Stimulated activated CD8-positive, alpha-beta memory T cell treated with anti-CD3 and anti-CD28 coated beads, Interleukin-4, amount 100 ng/mL, for 24 hours (primary cell): ENCODE results near the gene BPIFB2.

Source experiments
- DNase-seq: peaks from one replicate; pipeline ENCODE4 v3.0.0-alpha.2; 2020; ENCODE audit warnings: low read depth

BPIFB2 gene

DNA sequence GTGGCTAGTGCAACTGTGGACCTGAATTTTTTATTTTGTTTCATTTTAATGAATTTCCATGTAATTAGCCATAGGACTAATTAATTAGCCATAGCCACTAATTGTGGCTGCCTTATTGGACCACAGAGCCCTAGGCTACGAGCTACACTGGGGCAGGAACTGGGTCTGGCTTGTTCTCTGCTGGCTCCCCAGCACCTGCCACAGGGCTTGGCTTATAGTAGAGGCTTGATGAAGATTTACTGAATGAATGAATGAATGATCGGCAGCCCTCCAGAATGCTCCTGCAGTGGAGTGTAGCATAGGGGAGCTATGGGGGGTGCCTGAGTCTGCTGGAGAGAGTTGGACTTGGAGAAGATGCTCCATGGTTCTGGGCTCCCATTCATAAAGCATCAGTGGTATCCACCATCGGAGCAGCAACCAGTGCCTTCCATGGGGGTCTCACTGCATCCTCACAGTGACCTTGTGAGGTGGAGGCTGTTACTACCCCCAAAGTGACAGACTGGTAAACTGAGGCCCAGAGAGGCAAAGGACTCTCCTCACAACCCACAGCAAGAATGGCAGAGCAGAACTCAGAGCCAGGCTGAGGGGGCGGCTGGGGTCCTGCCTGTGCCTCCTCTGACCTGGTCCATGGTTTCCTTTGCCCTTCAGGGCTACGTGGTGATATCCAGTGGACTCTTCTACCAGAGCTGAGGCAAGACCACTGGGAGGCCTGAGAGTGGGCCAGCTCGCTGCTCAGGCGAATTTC lies 15.4 kb downstream of the BPIFB2 start:
- no peak for DNase-seq

DNA sequence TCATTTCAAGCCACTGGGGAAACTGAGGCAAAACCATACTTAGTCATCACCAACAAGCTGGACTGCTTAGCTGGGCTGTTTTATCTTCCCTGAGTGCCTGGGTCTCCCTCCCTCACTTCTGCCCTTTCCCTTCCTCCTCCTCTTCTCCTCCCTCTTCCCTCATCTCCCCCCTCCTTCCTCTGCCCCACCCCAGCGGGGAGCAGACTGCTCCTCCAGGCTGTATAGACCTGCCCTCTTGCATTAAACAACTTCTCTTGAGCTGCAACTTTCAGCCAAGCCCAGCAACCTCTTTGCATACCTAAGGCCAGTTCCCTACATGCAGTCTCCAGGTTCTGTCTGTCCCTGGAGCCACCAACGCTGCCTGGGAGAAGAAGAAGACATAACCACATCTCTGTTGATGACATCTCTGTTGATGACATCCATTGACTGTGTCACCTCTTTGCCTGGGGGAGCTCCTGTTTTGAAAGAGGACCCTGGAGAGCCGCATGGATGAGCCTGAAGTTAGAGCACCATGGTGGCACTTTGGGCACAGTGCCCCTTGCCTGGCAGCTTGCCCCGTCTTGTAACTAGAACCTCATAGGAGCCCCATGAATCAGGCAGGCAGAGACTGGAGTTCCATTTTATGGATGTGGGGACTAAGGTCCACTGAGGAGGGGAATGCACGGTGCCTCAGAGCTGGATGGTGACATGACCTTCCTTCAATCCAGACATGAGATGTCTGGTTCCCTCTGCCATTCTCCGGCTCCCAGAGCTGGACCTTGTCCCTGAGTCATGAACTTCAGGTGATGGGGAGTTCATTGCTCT lies 16.1 kb downstream of the BPIFB2 start:
- DNase-seq = no peak

DNA sequence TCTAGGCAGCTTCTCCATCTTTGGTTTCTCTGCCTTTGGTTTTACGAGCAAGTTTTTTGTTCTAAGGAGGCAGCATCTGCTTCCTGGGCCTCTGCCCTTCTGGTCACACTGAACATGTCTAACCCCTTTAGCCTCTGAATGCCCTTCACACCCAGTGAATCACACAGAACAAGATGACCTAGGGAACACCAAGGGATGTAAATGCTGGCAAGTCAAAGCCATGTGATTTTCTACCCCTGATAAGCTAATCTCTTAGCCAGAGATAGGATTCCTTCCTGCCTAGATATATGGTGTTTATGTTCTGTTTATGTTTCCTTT lies 16.7 kb downstream of the BPIFB2 start:
- DNase-seq = no peak

DNA sequence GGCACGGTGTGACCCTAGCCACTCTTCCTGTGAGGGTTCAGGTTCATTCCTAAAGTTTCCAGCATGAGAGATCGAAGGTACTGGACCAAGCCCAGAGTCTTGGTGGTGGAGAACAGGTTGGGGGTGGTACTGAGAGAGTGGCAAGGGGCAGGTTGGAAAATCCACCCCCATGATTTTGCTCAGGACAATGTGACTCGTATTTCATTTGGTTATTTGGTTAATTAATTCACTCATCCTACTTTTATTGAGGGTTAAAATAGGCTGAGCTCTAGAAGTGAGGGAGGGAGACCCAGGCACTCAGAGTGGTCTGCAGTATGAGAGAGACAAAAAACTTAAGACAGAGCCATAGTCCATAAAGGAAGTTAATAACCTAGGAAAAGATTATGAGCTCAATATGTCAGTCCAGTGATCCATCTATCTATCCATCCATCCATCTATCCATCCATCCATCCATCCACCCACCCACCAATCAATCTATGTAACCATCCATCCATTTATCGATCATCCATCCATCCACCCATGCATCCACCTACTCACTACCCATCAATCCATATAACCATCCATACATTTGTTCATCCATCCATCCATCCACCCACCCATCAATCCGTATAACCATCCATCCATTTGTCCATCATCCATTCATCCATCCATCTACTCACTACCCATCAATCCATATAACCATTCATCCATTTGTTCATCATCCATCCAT lies 17.3 kb downstream of the BPIFB2 start:
- DNase-seq = no peak

DNA sequence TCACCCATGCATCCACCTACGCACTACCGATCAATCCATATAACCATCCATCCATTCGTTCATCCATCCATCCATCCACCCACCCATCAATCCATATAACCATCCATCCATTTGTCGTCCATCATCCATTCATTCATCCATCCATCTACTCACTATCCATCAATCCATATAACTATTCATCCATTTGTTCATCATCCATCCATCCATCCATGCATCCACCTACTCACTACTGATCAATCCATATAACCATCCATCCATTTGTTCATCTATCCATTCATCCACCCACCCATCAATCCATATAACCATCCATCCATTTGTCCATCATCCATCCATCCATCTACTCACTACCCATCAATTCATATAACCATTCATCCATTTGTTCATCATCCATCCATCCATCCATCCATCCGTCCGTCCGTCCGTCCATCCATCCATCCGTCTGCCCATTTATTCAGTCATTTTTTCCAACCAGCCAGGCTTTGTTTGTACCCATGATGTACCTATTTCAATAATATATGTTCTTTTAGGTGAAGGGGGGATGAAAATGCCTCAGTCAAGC lies 17.9 kb downstream of the BPIFB2 start:
- DNase-seq = no peak

DNA sequence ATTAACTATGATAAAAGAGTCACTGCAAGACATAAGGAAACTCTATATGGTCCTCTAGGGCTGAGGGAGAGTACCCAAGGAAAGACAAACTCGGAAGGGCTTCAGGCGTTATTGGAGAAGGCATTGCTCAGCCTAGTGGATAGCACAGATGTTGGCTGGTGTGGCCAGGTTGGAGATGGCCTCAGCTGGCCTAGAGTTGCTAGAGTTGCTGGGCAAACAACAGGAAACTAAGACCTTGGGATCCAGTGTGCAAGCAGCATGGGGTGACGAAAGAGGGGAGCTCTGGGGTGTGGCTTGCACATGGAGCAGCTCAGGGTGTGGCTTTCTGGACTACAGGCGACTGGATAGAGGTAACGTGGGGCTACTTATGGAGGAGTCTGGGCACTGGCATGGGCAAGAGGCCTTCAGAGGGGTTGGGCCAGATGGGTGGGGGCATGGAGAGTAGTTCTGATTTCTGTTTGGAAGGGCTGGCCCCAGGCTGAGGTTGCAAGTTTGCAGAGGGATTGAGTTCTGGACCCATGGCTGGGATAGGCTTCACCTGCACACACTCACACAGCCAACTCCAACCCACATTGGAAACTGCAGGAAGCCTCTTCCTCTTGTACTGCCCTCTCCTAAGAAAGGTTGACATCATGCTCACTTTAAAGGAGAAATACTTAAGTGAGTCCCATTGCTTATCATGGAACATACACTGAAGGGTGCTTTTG lies 18.7 kb downstream of the BPIFB2 start:
- DNase-seq = no peak

DNA sequence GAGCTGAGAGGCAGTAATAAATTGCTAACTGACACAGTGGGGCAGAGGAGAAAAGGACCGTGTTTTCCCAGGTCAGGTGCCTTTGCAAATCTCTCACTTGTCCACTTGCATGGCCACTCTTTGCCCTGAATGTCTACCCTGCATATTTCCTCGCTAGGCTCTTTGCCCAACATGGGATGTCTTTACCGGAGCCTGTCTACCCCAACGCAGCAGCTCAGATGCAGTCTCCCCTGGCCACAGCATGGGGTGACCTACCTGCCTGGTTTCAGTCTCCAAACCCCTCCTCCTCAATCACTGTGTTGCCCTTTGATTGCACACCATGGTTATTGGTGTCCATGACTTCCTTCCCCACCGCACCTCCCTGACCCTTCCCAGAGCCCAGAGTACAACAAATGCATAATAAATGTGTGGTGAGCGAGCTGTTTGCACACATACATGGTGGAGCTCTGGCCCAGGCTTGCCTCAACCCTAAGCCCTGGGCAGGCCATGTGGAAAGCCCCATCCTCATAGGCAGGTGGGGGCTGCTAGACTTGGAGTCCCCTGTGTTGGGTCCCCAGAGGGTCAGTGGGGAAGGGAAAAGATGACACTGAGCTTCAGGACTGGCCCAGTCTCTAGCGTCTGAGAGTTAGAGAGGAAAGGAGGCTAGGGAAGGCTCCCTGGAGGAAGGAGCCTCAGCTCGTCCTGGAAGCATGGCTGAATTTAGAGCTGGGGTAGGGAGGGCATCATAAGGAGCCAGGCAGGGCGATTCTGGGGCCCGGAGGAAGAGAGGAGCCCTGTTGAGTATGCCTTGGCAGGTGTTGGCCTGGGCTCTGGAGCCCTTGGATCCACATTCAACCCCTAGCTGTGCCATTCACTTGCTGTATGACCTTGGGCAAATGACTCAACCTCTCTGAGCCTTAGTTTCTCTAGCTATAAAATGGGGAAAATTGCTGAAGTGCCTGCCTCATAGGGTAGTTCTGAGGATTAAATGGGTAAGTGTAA lies 19.6 kb downstream of the BPIFB2 start:
- DNase-seq = no peak

DNA sequence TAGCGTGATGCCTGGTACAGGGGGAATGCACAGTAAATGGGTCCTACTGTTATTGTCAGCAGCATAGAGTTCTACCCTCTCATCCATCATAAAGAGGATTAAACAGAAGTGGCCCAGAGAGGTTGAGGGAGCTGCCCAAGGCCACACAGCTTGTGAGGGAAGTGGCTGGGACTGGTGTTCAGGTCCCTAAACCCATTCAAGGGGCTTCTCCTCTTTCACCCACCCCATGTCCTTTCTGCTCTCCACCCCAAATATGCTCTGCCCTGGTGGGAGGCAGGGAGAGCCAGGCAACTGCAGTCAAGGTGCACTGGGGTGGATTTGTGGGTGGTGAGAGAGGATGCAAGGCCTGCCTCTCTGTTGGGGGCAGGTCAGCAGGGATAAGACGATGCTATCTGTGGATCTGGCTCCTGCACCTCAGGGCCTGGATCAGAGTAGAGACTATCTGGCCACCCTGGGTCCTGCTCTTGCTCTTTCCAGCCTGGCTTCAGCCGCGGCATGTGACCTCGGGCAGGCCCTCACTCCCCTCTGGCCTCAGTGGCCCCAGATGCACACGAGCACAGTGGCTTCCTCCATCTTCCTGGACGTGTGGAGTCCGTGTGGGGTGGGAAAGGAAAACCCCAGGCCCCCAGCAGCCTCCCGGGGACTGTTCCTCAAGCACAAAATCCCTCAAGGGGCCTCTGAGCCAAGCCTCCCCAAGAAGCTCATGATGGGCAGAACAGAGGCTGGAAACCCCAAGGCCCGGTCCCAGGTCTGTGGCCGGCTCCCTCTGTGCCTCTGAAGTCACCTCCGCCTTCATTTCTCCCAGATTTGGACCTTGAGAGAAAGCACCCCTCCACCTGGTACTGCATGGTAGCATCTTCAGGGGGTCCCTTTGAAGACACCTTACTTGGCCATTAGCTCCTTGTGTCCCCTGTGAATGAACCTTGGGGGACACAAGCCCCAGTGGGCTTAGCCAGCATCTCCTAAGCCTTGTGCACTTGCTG lies 20.6 kb downstream of the BPIFB2 start:
- DNase-seq = no peak

DNA sequence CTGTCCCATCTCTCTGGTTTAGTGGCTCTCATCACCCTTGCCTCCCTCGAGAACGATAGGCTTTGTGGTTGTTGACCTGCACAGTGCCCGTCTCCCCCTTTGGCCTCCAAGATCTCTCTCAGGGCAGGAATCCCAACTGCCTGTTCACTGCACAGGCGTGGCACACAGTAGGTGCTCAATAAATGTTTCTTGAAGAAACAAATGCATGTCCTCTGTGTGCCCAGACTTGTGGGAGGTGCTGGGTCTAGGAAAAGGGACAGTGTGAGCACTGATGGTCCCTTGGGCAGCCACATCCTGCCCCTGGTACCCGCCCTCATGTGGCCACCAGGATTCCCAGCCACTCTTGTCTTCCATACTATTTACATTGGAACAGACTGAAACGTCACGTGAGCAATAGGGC lies 21.4 kb downstream of the BPIFB2 start:
- DNase-seq = no peak

DNA sequence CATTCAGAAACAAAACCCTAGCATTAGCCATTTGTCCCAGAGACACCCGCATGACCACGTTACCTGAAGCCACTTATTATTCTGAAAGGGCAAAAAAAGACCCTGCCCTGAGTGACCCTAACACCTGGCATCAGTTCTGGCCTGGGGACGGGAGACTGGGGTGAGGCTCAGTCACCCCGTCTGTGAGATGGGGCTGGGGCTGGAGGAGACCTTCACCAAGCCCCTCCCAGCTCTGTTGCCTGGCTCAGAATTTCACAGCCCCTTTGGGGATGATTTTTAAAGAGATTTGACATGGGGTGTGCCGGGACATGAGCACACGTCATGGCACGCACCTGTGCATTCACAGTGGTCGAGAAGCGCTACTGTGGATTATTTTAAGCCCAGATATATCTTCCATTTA lies 22.6 kb downstream of the BPIFB2 start:
- no peak for DNase-seq

DNA sequence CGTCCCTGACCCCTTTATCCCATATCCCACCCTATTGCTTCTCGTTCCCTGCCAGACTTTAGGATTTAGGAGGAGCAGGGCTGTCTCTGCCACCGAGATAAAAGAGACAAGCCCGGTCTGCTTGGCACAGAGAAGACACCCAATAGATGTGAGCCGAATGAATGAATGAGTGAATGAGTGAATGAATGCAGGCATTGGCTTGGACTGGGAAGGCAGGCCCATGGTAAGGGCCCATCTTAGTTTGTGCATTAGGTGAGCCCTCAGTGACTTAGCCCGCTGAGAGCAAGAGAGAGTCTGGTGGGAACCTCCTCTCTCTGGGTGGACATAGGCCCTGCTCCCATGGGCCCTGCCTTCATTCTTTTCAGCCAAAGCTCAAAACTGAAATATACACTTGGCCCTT lies 23.1 kb downstream of the BPIFB2 start:
- no peak for DNase-seq

DNA sequence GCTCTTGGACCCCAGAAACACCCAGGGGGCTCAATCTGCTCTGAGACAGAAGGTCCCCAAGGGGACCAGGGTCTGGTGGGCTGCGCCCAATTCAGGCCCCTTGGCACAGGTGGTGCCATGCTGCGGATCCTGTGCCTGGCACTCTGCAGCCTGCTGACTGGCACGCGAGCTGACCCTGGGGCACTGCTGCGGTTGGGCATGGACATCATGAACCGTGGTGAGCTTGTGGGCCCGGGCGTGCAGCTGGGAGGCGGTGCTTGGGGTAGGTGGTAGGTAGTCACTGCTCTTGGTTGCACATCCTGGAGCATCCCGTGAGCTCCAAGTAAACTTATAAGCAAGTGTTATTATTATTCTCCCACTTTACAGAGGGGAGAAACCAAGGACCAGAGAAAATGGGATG lies 24.0 kb downstream of the BPIFB2 start, which contains the start of gene BPIFB6:
BPIFB6 (plus strand) TSS at position 118 of the 400 bp plus-strand sequence; CDS start at position 118, 0 bp downstream.
- DNase-seq = no peak

DNA sequence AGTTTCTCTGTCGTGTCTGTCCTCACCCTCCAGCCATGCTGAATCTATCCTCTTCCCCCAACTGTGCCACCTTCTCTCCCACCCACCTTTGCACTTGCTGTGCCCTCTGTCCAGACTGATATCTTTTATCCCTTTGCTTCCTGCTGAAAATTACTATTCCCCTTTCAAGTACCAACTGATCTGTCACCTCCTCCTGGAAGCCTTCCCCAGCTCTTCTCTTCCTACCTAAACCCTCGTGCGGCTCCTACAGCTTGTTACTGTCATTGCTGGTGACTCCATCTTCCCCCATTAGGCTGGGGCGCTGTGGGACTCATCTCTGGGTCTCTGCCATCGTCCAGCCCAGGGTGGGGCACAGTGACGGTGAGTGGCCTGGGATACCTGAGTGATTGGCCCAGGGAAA lies 25.1 kb downstream of the BPIFB2 start:
- DNase-seq = no peak

DNA sequence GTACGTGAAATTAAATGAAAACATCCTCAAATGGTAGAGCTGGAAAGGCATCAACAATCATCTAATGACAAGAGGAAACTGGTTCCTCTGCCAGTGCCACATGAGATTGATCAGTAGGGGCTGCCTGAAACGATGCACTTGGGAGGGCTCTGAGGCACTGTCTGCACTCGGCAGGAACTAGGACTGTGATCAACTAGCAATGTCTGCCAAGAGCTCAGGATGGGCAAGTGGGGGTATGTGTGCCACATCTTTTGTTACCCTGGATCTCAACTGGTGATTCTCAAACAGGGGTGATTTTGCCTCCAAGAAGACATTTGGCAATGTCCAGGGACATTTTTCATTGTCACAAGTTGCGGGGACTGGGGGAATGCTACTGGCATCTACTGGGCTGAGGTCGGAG lies 25.9 kb downstream of the BPIFB2 start:
- no peak for DNase-seq

DNA sequence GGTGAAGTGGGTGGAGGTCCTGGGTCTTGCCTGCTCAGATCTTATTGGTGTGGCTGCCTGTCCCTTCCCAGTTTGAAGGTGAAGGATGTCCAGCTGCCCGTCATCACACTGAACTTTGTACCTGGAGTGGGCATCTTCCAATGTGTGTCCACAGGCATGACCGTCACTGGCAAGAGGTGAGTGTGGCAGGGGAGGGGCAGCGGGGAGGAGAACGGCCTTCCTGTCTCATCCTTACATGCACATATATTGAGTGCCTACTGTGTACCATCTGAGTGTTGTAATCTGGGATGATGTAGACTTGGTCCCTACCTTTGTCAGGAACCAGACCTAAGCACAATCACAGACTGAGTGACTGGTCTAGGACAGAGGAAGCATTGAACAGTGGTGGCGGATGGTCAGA lies 26.6 kb downstream of the BPIFB2 start:
- DNase-seq = no peak

DNA sequence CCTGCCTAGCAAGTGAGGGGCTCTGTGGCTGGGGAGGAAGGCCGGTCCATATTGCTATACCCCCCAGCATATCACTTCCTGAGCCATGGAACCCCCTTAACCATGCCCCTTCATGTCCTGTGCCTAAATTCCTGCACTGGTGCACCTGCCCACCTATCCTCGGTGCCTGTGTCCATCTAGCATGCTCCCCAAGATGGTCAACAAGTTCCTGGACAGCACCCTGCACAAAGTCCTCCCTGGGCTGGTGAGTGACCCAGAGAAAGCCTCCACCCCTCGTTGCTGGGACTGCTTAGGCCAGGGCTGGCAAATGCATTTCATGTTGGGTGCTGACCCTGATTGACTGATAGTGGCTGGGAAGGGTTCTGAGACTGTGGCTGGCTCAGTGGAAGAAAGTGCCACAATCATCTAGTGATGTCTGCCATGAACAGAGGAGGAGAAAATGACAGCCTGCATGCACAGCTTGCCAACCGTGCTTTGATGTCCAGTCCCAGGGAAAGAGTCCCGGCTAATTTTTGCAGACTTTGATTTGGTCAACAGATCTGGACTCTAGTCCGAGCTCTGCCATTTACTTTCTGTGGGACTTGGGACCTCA lies 27.5 kb downstream of the BPIFB2 start:
- DNase-seq = no peak

DNA sequence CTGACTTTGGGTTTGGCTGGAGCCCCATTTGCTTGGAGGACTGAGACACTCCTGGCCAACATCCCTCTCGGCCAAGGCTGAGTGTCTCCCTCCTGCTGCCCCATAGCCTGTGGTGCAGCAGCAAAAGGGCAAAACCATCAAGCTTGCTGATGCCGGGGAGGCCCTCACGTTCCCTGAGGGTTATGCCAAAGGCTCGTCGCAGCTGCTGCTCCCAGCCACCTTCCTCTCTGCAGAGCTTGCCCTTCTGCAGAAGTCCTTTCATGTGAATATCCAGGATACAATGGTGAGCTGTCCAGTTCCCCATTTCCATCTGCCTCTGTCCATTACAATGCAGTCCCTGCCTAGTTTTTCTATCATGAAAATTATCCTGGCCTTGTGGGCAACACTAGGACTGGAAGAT lies 30.0 kb downstream of the BPIFB2 start:
- DNase-seq = no peak

DNA sequence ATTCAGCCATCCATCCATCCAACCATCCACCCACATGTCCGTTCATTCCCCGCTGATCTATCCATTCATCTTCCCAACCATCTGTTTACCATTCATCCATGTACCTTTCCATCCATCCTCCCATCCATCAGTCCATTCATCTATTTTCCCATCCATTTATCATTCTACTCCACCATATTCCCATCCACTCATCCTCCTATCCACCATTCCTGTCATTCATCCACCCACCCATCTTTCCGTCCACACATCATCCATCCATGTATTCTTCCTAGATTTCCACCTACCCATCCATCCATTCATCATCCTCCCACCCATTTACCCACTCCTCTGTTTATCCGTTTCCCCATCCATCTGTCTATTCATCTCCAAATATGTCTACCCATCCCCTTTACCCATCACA lies 30.7 kb downstream of the BPIFB2 start:
- DNase-seq = no peak

DNA sequence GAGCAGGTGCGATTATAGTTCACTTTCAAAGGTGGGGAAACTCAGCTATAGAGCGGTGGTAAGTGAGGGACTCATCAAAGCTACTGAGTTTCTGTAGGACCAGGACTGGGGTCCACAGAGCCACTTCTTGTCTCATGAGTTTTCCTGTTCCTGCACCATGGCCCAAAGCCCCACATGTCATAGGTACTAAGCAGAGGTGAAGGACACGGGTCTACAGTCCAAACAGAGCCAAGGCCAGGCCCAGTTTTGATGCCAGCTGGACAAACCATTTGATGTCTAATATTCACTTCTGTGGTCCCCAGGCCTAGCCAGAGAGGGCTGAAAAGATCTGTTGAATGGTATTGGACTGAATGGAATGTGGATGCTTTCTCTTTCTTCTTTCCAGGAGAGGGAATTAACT lies 34.9 kb downstream of the BPIFB2 start:
- DNase-seq = no peak
